Dermis microvascular lymphatic vessel endothelial cell (primary cell): ENCODE data around the gene DNAH1. TPM values are rescaled to one million over a fixed set of nuclear protein-coding genes. Genes with fewer than 3 reads are reported as not detected.
A peak's percentile ranks its signal among the peaks of the same experiment; 100 is the strongest.

Source experiments
- DNase-seq, 2 donors: peaks; one replicate each; pipeline versions ENCODE4 v3.0.0 to v3.0.0-alpha.2; 2010; ENCODE audit warnings: low read depth in 2 of 2
- total RNA-seq: library from RNA; depleted of rRNA; stranded (reverse); fragments of >200 nt; gene quantifications from 2 replicates; pipeline ENCODE4 v1.2.1, GENCODE V29; 2014

Gene DNAH1
- total RNA-seq, 1 donor from 2014 or later, result 1.0 TPM

DNA sequence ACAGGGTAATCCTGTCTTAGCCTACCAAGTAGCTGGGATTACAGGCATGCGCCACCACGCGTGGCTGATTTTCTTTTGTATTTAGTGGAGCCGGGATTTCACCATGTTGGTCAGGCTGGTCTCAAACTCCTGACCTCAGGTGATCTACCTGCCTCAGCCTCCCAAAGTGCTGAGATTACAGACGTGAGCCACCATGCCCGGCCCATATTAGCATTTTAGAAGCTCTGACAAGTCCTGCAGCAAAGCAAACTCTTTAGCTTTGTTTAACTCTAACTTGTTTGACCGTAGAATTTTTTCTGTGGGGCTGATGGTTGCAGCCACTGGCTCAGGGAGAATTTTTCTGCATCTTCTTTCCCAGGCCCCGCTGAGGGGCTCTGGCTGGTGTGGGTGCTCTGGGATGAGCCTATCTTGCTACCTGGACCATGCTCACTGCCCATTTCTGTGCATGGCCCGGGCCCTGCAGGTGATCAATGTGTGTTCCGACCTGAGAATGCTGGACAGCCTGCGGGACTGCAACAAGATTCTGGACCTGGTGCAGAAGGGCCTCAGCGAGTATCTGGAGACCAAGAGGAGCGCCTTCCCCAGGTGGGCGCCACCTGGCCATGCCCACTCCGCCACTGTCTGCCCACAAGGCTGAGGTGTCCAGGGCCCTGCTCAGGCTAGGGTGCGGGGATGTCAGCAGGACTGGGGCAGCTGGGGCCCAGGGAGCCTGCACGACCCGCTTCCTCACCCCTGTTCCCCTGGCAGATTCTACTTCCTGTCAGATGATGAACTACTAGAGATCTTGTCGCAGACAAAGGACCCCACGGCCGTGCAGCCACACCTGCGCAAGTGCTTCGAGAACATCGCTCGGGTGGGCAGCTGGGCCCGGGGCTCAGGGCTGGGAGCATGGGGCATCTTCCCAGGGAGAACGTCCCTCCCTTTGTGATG lies 41.3 kb downstream of the DNAH1 start:
- DNase-seq, result no peak

DNA sequence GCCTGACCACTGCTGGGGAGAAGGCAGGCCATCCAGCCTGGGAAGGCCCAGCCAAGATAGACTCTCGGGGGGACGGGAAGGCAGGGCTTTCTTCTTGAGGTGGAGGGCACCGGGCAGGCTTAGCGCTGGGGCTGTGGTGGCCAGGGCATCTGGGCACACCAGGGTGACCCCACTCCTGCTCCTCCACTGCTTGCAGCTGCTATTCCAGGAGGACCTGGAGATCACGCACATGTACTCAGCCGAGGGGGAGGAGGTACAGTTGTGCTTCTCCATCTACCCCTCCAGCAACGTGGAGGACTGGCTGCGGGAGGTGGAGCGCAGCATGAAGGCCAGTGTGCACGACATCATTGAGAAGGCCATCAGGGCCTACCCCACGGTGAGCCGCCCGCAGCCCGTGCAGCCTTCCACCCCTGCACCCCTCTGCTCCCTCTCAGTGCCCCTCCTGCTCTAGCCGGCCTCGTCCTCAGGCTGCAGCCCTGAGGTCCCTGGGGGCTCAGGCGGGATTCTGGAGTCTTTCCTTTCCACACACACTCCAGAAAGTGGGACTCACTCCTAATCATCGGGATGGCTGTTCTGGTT lies 42.3 kb downstream of the DNAH1 start:
- DNase-seq, result no peak

DNA sequence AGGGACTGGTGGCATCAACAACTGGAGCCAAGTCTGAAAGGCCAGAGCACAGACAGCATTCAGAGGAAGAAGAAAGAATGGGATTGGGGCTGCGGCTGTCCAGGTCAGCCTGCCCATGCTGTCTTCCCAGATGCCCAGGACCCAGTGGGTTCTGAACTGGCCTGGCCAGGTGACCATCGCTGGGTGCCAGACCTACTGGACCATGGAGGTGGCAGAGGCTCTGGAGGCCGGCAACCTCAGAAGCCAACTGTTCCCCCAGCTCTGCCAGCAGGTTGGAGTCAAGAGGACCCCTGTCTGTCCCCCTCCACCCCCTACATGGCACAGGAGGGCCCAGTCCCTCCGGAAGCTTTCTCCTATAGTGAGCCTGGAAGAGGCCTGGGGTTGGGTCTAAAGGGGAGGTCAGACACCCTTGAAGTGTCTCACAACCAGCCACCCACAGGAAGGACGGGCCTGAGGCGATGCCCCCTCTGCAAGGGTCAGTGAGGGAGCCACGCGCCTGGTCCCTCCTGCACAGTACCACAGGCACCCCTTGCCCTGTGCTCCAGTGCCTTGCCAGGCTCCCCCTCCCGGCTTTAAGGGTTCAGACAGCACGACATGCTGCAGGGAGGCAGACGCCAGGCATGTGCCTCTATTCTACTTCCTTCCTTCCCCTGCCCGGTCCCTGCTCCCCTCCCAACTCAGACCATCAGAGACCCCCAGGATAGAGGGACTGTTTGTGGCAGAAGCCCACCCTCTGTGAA lies 43.2 kb downstream of the DNAH1 start:
- no peak for DNase-seq

DNA sequence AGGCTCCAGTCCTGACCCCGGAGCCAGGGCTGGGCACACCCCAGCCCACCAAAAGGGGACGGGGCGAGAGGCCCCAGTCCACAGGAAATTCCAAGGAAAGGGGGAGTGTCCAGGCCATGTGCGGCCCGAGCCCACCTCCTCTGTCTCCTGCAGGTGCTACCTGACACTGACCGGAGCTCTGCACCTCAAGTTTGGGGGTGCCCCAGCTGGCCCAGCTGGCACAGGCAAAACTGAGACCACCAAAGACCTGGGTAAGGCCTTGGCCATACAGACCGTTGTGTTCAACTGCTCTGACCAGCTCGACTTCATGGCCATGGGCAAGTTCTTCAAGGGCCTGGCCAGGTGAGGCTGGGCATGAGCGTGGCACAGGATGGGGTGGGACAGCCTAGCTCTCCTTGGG lies 44.9 kb downstream of the DNAH1 start:
- DNase-seq, result no peak

DNA sequence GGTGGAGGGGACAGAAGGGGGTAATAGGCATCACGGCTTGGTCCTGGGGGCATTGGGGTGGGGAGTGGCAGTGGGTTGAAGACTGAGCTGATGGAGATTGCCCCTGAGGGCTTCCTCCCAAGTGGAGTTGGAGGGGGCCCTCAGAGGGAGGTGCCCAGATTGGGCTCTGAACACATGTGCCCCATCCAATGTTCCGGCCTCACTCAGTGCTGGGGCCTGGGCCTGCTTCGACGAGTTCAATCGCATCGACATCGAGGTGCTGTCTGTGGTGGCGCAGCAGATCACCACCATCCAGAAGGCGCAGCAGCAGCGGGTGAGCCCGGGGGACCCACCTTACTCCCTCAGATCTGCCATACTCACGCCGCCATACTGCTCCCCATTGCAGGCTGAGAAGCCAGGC lies 45.3 kb downstream of the DNAH1 start:
- no peak for DNase-seq

DNA sequence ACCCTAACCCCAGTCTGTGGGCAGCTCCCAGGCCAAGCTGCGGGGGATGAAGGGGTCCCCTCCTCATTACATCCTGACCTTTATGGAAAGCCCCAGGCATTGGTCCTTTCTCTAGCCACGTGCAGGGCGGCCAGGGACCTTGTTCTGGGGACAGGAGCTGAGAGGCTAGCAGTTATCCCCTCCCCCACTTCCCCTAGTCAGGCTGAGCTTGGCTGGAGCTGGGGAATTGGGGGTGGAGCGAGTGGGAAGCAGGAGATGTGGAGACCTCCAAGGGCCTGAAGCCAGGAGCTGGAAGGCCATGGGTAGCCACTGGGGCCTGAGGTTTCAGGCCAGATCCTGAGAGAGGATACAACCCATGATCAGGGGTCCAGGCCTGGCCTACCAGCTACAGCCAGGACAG lies 45.8 kb downstream of the DNAH1 start:
- no peak for DNase-seq

DNA sequence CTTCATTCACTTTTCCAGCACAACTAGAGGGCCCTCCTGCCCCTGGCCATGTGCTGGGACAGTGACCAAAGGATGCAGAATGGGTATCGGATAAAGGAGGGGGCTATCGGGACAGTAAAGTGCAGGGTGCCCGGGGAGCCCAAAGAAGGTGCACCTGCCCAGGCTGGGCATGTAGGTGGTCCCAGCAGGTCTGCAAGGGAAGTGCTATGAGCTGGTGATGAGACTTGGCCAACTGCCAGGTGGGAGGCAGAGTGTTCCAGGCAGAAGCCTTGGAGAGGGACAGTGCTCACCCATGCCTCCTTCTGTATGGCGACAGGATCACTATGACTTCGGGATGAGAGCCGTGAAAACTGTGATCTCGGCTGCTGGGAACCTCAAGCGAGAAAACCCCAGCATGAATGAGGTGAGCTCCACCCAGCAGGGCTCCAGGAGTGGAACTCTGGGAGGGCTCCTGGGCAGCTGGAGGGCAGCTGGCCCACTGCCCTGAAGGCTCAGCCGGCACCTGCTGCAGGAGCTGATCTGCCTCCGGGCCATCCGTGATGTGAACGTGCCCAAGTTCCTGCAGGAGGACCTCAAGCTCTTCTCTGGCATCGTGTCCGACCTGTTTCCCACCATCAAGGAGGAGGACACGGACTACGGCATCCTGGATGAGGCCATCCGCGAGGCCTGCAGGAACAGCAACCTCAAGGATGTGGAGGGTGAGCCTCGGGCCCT lies 48.4 kb downstream of the DNAH1 start:
- no peak for DNase-seq

DNA sequence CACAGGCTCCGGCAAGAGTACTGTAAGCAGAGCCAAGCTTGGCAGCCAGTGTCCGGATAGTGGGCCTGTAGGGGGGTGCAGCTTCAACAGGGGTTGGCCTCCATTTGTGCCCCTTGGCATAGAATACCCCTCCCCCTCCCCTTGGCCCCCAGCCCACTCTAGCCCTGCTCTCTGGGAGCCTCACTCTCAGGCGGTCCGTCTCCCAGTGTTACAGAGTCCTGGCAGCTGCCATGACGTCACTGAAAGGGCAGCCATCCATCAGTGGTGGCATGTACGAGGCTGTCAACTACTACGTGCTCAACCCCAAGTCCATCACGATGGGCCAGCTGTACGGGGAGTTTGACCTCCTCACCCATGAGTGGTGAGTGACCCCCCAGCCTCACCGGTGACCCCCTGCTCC lies 50.4 kb downstream of the DNAH1 start:
- no peak for DNase-seq

DNA sequence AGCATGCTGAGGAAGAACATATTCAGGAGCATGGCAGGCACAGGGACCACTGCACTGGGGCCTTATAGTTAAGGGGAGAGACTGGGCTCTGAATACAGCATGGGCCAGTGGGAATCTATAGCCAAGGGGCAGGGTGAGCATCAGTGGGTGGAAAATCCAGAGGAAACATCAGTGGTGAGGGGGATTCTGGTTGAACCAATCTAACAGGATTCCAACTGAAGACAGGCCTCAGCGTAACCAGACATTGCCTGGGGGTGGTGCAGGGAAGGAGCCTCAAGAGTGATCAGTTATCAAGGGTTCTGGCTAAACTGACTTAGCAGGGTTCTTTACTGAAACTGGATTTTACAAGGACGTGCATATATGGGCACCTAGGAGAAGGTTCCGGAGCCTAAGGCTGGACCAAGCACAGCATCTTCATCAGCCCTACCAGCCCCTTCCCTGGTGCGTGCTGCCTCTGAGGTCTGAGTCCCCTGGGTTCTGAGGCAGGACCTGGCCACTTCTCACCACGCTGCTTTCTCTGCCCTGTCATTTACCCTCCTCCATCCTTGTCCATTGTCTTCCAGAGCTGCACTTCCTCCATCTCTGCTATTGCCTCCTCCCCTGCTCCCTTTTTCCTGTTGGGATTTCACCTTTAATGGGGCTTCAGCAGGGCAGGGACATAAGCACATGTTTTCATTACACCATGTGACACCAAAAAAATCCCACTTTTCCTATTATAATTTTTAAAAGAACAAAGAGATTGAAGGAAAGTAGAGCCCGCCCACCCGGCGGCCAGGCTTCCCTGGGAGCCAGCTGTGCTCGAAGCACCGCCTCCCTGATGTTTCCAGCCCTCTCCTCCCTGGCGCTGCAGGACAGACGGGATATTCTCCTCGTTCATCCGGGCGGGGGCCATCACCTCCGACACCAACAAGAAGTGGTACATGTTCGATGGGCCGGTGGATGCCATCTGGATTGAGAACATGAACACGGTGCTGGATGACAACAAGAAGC lies 52.1 kb downstream of the DNAH1 start:
- peak; percentile 53 to 58 for DNase-seq

DNA sequence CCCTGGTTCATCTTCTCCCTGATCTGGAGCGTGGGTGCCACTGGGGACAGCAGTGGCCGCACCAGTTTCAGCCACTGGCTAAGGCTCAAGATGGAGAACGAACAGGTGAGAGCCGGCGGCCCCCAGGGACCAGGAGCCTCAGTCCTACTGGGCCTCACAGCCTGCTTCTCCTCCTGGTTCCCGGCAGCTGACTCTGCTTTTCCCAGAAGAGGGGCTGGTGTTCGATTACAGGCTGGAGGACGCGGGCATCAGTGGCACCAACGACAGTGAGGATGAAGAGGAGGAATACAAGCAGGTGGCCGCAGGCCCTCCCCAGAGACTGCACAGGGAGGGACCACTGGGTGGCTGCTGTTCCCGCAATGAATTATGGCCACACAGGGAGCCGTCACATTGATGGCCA lies 54.4 kb downstream of the DNAH1 start:
- DNase-seq, result no peak

DNA sequence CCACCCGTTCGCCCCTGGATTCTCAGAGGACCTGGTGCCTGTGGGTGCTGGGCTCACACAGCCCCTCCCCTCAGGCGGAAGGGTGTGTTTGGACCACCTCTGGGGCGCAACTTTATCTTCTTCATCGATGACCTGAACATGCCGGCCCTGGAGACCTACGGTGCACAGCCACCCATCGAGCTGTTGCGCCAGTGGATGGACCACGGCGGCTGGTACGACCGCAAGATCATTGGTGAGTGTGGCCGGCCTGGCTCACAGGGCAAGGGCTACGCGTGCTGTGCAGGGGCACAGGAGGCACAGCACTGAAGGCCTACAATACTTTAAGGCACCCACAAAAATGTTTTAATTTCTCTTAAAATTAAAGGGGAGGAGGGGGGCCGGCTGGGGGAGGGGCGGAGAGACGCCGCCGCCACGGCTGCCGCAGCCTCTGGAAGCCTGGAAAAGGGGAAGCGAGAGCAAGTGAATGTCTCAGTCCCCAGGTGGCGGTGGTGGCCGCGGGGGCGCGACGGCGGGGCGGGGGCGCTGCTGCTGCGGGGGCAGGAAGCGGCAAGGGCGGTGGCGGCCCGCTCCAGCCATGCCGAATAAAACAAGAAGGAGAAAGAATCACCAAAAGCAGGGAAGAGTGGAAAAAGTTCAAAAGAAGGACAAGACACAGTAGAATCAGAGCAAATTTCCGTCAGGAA lies 56.8 kb downstream of the DNAH1 start:
- DNase-seq, result no peak

DNA sequence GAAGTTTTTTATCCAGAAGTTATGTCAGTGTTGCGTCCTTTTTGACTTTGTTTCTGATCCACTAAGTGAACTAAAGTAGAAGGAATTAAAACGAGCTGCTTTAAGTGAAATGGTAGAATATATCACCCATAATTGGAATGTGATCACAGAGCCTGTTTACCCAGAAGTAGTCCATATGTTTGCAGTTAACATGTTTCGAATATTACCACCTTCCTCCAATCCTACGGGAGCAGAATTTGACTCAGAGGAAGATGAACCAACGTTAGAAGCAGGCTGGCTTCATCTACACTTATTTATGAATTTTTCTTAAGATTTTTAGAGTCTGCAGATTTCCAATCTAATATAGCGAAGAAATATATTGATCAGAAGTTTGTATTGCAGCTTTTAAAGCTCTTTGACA lies 57.6 kb downstream of the DNAH1 start:
- no peak for DNase-seq

DNA sequence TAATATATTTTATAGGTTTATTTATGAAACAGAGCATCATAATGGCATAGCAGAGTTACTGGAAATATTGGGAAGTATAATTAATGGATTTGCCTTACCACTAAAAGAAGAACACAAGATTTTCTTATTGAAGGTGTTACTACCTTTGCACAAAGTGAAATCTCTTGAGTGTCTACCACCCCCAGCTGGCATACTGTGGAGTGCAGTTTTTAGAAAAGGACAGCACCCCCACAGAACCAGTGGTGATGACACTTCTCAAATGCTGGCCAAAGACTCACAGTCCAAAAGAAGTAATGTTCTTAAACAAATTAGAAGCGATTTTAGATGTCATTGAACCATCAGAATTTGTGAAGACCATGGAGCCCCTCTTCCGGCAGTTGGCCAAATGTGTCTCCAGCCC lies 58.1 kb downstream of the DNAH1 start:
- DNase-seq, result no peak

DNA sequence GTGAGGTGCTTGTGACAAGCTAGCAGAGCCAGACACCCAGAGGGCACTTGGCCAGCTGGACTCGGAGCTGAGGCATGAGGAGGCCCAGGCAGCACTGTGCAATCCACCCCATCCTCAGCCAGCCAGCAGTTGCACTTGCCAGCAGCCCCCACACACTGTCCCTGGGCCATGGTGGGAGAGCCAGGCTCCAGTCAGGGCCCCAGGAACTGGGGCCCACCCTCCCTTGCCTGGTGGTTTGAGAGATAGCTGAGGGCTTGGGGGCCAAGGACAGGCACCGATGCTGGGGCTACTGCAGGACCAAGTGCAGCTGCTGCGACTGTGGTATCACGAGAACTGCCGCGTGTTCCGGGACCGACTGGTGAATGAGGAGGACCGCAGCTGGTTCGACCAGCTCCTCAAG lies 63.5 kb downstream of the DNAH1 start:
- DNase-seq, result no peak

DNA sequence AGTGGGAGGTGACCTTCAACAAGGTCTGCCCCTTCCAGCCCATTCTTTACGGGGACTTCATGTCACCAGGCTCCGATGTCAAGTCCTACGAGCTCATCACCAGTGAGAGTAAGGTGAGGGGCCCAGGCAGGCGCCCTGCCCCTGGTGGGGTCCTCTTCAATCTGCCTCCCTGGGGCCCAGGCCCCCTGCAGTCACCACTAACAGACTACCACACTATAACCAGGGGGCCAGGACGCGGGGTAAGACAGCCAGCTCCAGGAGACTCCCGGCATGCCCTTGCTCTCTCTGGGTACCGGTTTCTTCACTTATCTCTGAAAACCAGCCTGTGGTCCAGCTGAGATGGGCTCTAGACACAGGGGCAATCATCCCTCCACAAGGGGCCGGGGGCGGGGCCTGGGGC lies 63.9 kb downstream of the DNAH1 start:
- DNase-seq, result no peak

DNA sequence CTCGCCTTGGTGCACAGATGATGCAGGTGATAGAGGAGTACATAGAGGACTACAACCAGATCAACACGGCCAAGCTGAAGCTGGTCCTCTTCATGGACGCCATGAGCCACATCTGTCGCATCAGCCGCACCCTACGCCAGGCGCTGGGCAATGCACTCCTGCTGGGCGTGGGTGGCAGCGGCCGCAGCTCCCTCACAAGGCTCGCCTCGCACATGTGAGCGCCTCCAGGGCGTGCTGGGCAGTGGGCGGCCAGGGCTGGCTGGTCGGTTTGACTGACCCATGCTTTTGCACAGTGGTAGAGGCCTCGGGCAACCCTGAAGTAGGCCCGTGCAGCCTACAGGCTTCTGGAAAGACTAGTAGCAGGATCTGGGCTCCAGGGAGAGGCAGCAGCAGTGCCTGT lies 65.5 kb downstream of the DNAH1 start:
- DNase-seq, result no peak

DNA sequence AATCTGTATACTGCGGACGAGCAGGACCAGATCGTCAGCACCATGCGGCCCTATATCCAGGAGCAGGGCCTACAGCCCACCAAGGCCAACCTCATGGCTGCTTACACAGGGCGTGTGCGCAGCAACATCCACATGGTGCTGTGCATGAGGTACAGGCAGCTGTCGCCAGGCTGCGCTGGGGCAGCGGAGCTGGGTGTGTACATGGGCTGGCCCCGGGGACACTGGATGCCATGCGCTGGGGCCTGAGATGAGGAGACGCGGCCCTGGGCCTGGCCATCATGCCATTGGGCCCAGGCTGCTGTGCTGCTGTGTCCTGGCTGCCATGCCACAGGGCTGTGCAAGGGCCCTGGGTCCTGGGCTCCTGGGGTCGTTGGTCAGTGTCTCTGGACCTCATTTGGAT lies 67.3 kb downstream of the DNAH1 start:
- DNase-seq, result no peak

DNA sequence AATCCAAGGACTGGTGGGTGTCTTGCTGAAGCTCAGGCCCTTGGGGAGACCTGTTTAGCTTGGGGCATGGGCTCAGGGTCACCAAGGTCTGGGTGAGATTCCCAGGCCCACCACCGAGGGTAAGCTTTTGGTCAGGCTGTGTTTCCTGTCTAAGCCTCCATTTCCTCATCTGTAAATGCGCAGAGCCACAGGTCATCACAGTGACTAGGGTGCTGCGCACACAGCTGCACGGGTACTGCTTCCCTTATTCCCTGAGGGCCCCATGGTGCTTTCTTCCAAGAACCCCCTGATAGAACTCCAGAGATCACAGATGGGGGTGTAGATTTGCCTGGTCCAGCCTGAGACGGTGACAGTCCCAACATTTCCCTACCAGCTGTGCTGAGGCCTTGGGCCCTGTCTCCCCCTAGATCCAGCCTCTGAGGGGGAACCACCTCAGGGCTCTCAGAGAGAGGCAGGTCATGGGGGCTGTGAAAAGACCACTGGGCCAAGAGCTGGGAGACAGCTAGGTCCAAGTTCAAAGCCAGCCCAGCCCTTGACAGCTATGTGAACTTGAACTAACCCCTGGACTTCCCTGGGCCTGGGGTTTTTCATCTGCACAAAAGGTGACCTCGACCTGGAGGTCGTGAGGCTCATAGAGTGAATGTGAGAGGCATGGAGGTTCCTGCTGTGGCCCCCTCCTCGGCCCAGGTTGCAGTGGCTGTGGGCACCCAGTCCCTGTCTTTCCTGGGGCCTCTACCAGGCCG lies 68.1 kb downstream of the DNAH1 start:
- DNase-seq, result no peak

DNA sequence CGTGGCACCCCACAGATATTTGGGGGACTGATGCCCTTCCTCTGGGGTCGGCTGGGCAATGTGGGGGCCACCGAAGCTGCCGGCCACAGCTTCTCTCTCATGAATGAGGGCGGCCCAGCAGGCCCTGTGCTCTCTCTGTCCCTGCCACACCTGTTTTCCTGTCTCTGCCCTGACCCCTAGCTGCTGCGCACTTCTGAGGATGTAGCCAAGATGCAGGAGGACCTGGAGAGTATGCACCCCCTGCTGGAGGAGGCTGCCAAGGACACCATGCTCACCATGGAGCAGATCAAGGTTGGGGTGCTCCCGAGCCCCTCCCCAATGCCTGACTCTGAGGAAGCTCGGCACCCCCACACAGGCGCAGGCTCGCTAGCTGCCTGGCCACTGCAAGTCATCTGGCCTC lies 69.0 kb downstream of the DNAH1 start:
- DNase-seq, result peak in 1 of 2 donors; percentile 37
